Ishikawa (cell line): ENCODE data around the gene GPBP1L1.

ENCODE experiments used
- CEBPB ChIP-seq: IDR thresholded peaks from 2 replicates; pipeline ENCODE4 v1.6.1; 2012
- CREB1 ChIP-seq: IDR thresholded peaks from 2 replicates; pipeline ENCODE4 v1.6.1; 2012; ENCODE audit warnings: low read depth
- EP300 ChIP-seq: IDR thresholded peaks from 2 replicates; pipeline ENCODE4 v1.6.1; 2012; ENCODE audit warnings: borderline replicate concordance
- RAD21 ChIP-seq: IDR thresholded peaks from 2 replicates; pipeline ENCODE4 v1.6.1; 2012; ENCODE audit warnings: low read depth
- TAF1 ChIP-seq: IDR thresholded peaks from 2 replicates; pipeline ENCODE4 v1.6.1; 2012; ENCODE audit warnings: low read depth, mild to moderate bottlenecking
- TEAD4 ChIP-seq: IDR thresholded peaks from 2 replicates; pipeline ENCODE4 v1.6.1; 2012
- YY1 ChIP-seq: IDR thresholded peaks from 2 replicates; pipeline ENCODE4 v1.6.1; 2012; ENCODE audit warnings: low read depth
- TF ChIP-seq, protein P1 (sequence below): IDR thresholded peaks from 2 replicates; pipeline ENCODE4 v1.6.1; 2012; ENCODE audit warnings: low read depth, mild to moderate bottlenecking
- TF ChIP-seq, protein P2 (sequence below): IDR thresholded peaks from 2 replicates; pipeline ENCODE4 v1.6.1; 2012
- TF ChIP-seq, protein P3 (sequence below): IDR thresholded peaks from 2 replicates; pipeline ENCODE4 v1.6.1; 2012

DNA sequence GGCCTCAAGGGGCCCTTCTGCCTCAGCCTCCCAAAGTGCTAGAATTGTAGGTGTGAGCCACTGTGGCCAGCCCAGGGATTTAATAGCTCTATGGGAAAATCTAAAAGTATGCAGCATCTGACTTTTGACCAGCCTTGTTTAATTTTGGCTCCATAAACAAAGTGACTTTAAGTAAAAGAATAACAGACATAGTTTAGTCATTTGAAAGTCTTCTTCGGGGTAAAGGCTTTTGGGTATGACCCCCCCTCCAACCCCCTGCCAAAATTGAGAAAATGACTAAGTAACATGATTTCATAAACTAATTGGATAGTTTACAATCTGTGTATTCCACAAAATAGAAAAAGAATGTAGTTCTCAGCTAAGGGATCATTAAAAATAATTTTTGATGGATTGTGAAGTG lies 17.0 kb downstream of the GPBP1L1 start:
- TF ChIP-seq, protein P1, sequence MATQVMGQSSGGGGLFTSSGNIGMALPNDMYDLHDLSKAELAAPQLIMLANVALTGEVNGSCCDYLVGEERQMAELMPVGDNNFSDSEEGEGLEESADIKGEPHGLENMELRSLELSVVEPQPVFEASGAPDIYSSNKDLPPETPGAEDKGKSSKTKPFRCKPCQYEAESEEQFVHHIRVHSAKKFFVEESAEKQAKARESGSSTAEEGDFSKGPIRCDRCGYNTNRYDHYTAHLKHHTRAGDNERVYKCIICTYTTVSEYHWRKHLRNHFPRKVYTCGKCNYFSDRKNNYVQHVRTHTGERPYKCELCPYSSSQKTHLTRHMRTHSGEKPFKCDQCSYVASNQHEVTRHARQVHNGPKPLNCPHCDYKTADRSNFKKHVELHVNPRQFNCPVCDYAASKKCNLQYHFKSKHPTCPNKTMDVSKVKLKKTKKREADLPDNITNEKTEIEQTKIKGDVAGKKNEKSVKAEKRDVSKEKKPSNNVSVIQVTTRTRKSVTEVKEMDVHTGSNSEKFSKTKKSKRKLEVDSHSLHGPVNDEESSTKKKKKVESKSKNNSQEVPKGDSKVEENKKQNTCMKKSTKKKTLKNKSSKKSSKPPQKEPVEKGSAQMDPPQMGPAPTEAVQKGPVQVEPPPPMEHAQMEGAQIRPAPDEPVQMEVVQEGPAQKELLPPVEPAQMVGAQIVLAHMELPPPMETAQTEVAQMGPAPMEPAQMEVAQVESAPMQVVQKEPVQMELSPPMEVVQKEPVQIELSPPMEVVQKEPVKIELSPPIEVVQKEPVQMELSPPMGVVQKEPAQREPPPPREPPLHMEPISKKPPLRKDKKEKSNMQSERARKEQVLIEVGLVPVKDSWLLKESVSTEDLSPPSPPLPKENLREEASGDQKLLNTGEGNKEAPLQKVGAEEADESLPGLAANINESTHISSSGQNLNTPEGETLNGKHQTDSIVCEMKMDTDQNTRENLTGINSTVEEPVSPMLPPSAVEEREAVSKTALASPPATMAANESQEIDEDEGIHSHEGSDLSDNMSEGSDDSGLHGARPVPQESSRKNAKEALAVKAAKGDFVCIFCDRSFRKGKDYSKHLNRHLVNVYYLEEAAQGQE: no peak
- TF ChIP-seq CREB1 (no peak), CEBPB (no peak), TAF1 (no peak), EP300 (no peak), TEAD4 (no peak), YY1 (no peak), RAD21 (no peak)
- TF ChIP-seq, protein P2, sequence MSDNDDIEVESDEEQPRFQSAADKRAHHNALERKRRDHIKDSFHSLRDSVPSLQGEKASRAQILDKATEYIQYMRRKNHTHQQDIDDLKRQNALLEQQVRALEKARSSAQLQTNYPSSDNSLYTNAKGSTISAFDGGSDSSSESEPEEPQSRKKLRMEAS: no peak
- TF ChIP-seq, protein P3, sequence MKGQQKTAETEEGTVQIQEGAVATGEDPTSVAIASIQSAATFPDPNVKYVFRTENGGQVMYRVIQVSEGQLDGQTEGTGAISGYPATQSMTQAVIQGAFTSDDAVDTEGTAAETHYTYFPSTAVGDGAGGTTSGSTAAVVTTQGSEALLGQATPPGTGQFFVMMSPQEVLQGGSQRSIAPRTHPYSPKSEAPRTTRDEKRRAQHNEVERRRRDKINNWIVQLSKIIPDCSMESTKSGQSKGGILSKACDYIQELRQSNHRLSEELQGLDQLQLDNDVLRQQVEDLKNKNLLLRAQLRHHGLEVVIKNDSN: no peak
